ENCODE measurements around the gene GALNT13.

DNA sequence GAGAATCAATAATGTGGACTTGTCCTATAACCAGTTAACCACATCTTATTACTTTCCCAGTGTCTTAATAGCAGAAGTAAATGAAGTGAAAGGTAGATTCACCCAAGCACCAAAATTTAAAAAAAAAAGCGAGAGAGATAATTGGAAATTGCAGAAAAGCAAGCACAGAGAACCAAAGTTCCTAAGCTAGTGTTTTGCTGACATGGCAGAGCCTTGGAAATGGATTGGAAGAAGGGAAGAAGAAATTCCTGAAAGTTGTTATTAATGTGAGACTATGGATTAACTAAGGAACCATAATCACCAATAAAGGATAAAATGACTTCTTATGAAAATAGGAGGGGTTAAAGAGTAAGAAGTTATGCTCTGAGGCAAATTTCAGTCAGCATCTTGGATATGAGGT lies 384.4 kb downstream of the GALNT13 start:
- TF ChIP-seq, protein P1, sequence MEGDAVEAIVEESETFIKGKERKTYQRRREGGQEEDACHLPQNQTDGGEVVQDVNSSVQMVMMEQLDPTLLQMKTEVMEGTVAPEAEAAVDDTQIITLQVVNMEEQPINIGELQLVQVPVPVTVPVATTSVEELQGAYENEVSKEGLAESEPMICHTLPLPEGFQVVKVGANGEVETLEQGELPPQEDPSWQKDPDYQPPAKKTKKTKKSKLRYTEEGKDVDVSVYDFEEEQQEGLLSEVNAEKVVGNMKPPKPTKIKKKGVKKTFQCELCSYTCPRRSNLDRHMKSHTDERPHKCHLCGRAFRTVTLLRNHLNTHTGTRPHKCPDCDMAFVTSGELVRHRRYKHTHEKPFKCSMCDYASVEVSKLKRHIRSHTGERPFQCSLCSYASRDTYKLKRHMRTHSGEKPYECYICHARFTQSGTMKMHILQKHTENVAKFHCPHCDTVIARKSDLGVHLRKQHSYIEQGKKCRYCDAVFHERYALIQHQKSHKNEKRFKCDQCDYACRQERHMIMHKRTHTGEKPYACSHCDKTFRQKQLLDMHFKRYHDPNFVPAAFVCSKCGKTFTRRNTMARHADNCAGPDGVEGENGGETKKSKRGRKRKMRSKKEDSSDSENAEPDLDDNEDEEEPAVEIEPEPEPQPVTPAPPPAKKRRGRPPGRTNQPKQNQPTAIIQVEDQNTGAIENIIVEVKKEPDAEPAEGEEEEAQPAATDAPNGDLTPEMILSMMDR (IDR thresholded peaks at IDR 0.05 in 2 of 3, conservative IDR thresholded peaks at IDR 0.05 in 1 of 3; ENCODE audit: control insufficient read depth in 2 of 3, extremely low read depth in 1 of 3, insufficient read depth in 1 of 3, low read depth in 3 of 3, low read length in 3 of 3), result no peak
- TF ChIP-seq FOXM1 (IDR thresholded peaks at IDR 0.05; ENCODE audit: low read depth, low read length) (no peak), POLR2AphosphoS5 (IDR thresholded peaks at IDR 0.05; ENCODE audit: low read length) (no peak), EZH2 (IDR thresholded peaks at IDR 0.05; ENCODE audit: borderline replicate concordance, control insufficient read depth, low read depth, low read length) (no peak), NFYB (IDR thresholded peaks at IDR 0.05; ENCODE audit: insufficient read depth, low read depth, low read length) (no peak), POLR2A (IDR thresholded peaks at IDR 0.05; ENCODE audit: low read depth, low read length) (no peak), LARP7 (IDR thresholded peaks at IDR 0.05) (no peak), RFX5 (IDR thresholded peaks at IDR 0.05; ENCODE audit: low read depth, low read length) (no peak), ETV6 (conservative IDR thresholded peaks at IDR 0.05 in 1 of 2, IDR thresholded peaks at IDR 0.05 in 1 of 2; ENCODE audit: borderline replicate concordance in 1 of 2, low read depth in 1 of 2) (no peak), JUNB (IDR thresholded peaks at IDR 0.05) (no peak), NR2C1 (IDR thresholded peaks at IDR 0.05) (no peak), CBFB (IDR thresholded peaks at IDR 0.05; ENCODE audit: low read depth) (no peak)

All from GM12878 (cell line).